ENCODE results near the gene PDCD6IP.

DNA sequence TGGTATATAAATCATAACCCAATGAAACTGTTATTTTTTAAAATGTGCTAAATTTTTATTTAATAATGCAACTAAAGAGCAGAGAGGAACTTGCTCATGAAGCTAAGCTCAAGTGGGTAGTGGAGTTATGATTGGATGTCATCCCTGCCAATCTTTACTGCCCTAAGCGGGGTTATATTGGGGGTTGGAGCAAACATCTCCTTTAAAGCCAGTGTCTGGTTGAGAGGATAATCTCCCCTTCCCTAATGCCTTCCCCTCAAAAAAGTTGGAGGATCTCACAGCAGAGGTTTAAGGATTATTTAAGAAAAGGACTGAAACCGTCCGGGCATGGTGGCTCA lies 48.2 kb upstream of the PDCD6IP start:
- TF ChIP-seq KLF9 (tag by site-specific recombination; IDR thresholded peaks at IDR 0.05; ENCODE audit: low read depth) (no peak), ZNF274 (IDR thresholded peaks at IDR 0.05; ENCODE audit: low read length) (no peak), ZNF274 (tag by site-specific recombination; IDR thresholded peaks at IDR 0.05; ENCODE audit: borderline replicate concordance) (no peak), ZNF324 (tag by site-specific recombination; IDR thresholded peaks at IDR 0.05) (no peak), ZNF76 (tag by site-specific recombination; IDR thresholded peaks at IDR 0.05; ENCODE audit: borderline replicate concordance, low read depth) (no peak), ZNF302 (tag by site-specific recombination; IDR thresholded peaks at IDR 0.05; ENCODE audit: low read depth) (no peak), ZNF335 (tag by site-specific recombination; conservative IDR thresholded peaks at IDR 0.05) (no peak), ZNF623 (tag by site-specific recombination; IDR thresholded peaks at IDR 0.05) (no peak)
- TF ChIP-seq, protein P1, sequence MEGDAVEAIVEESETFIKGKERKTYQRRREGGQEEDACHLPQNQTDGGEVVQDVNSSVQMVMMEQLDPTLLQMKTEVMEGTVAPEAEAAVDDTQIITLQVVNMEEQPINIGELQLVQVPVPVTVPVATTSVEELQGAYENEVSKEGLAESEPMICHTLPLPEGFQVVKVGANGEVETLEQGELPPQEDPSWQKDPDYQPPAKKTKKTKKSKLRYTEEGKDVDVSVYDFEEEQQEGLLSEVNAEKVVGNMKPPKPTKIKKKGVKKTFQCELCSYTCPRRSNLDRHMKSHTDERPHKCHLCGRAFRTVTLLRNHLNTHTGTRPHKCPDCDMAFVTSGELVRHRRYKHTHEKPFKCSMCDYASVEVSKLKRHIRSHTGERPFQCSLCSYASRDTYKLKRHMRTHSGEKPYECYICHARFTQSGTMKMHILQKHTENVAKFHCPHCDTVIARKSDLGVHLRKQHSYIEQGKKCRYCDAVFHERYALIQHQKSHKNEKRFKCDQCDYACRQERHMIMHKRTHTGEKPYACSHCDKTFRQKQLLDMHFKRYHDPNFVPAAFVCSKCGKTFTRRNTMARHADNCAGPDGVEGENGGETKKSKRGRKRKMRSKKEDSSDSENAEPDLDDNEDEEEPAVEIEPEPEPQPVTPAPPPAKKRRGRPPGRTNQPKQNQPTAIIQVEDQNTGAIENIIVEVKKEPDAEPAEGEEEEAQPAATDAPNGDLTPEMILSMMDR (tag by site-specific recombination; IDR thresholded peaks at IDR 0.05) = no peak
- TF ChIP-seq, protein P2, sequence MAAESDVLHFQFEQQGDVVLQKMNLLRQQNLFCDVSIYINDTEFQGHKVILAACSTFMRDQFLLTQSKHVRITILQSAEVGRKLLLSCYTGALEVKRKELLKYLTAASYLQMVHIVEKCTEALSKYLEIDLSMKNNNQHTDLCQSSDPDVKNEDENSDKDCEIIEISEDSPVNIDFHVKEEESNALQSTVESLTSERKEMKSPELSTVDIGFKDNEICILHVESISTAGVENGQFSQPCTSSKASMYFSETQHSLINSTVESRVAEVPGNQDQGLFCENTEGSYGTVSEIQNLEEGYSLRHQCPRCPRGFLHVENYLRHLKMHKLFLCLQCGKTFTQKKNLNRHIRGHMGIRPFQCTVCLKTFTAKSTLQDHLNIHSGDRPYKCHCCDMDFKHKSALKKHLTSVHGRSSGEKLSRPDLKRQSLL (tag by site-specific recombination; IDR thresholded peaks at IDR 0.05) = no peak
